ENCODE data around the gene MTMR1.

DNA sequence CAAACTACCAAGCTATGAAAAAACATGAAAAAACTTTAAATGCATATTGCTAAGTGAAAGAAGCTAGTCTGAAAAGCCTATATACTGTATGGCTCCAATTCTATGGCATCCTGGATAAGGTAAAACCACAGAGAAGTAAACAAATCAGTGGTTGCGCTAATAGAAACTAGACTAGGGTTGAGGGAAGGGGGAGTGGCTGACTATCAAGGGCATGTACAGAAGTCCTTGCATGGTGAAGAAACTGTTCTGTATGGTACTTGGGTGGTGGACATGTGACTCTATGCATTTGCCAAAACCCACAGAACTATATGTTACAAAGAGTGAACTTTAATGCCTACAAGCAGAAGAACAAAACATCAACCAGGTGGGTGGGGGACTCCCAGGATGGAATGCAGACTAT is 96.8 kb downstream of the MTMR1 start:
- TF ChIP-seq EZH2 (IDR thresholded peaks at IDR 0.05) (no peak), POLR2AphosphoS5 (IDR thresholded peaks at IDR 0.05; ENCODE audit: borderline replicate concordance, low read depth, low read length) (no peak)
